Measurements from ENCODE around the gene VPS45.

DNA sequence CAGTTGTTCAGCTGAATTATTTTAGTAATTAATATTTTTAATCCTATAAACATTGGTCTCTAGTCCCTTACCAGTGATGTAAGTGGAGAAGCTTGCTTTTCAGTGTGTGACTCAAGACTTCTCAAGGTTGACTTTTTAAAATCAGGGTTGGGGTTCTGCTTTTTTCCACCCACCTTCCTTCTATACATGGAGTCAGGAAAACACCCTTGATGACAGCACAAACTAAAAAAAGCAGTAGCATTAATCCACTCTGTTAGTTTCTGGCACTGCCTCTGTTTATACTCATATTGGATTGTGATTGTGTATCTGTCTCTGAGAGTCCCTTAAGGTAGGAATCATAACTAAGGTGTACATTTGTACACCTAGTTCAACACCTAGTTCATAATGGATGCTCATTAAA, 73.9 kb downstream of the VPS45 start:
- TF ChIP-seq, protein P1, sequence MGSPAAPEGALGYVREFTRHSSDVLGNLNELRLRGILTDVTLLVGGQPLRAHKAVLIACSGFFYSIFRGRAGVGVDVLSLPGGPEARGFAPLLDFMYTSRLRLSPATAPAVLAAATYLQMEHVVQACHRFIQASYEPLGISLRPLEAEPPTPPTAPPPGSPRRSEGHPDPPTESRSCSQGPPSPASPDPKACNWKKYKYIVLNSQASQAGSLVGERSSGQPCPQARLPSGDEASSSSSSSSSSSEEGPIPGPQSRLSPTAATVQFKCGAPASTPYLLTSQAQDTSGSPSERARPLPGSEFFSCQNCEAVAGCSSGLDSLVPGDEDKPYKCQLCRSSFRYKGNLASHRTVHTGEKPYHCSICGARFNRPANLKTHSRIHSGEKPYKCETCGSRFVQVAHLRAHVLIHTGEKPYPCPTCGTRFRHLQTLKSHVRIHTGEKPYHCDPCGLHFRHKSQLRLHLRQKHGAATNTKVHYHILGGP (tag by site-specific recombination; IDR thresholded peaks at IDR 0.05), result no peak
- no peak for TF ChIP-seq ZNF146 (tag by site-specific recombination; IDR thresholded peaks at IDR 0.05)
- TF ChIP-seq, protein P2, sequence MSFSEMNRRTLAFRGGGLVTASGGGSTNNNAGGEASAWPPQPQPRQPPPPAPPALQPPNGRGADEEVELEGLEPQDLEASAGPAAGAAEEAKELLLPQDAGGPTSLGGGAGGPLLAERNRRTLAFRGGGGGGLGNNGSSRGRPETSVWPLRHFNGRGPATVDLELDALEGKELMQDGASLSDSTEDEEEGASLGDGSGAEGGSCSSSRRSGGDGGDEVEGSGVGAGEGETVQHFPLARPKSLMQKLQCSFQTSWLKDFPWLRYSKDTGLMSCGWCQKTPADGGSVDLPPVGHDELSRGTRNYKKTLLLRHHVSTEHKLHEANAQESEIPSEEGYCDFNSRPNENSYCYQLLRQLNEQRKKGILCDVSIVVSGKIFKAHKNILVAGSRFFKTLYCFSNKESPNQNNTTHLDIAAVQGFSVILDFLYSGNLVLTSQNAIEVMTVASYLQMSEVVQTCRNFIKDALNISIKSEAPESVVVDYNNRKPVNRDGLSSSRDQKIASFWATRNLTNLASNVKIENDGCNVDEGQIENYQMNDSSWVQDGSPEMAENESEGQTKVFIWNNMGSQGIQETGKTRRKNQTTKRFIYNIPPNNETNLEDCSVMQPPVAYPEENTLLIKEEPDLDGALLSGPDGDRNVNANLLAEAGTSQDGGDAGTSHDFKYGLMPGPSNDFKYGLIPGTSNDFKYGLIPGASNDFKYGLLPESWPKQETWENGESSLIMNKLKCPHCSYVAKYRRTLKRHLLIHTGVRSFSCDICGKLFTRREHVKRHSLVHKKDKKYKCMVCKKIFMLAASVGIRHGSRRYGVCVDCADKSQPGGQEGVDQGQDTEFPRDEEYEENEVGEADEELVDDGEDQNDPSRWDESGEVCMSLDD (tag by site-specific recombination; IDR thresholded peaks at IDR 0.05), result no peak
- TF ChIP-seq, protein P3, sequence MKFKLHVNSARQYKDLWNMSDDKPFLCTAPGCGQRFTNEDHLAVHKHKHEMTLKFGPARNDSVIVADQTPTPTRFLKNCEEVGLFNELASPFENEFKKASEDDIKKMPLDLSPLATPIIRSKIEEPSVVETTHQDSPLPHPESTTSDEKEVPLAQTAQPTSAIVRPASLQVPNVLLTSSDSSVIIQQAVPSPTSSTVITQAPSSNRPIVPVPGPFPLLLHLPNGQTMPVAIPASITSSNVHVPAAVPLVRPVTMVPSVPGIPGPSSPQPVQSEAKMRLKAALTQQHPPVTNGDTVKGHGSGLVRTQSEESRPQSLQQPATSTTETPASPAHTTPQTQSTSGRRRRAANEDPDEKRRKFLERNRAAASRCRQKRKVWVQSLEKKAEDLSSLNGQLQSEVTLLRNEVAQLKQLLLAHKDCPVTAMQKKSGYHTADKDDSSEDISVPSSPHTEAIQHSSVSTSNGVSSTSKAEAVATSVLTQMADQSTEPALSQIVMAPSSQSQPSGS (tag by site-specific recombination; IDR thresholded peaks at IDR 0.05; ENCODE audit: low read depth), result no peak
- TF ChIP-seq ZNF274 (IDR thresholded peaks at IDR 0.05; ENCODE audit: low read length), result no peak
- no peak for TF ChIP-seq ZNF274 (tag by site-specific recombination; IDR thresholded peaks at IDR 0.05; ENCODE audit: borderline replicate concordance)
- TF ChIP-seq GLI4 (tag by site-specific recombination; IDR thresholded peaks at IDR 0.05), result no peak
- TF ChIP-seq, protein P4, sequence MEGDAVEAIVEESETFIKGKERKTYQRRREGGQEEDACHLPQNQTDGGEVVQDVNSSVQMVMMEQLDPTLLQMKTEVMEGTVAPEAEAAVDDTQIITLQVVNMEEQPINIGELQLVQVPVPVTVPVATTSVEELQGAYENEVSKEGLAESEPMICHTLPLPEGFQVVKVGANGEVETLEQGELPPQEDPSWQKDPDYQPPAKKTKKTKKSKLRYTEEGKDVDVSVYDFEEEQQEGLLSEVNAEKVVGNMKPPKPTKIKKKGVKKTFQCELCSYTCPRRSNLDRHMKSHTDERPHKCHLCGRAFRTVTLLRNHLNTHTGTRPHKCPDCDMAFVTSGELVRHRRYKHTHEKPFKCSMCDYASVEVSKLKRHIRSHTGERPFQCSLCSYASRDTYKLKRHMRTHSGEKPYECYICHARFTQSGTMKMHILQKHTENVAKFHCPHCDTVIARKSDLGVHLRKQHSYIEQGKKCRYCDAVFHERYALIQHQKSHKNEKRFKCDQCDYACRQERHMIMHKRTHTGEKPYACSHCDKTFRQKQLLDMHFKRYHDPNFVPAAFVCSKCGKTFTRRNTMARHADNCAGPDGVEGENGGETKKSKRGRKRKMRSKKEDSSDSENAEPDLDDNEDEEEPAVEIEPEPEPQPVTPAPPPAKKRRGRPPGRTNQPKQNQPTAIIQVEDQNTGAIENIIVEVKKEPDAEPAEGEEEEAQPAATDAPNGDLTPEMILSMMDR (tag by site-specific recombination; IDR thresholded peaks at IDR 0.05), result no peak
- TF ChIP-seq RBAK (tag by site-specific recombination; IDR thresholded peaks at IDR 0.05), result no peak
- TF ChIP-seq, protein P5, sequence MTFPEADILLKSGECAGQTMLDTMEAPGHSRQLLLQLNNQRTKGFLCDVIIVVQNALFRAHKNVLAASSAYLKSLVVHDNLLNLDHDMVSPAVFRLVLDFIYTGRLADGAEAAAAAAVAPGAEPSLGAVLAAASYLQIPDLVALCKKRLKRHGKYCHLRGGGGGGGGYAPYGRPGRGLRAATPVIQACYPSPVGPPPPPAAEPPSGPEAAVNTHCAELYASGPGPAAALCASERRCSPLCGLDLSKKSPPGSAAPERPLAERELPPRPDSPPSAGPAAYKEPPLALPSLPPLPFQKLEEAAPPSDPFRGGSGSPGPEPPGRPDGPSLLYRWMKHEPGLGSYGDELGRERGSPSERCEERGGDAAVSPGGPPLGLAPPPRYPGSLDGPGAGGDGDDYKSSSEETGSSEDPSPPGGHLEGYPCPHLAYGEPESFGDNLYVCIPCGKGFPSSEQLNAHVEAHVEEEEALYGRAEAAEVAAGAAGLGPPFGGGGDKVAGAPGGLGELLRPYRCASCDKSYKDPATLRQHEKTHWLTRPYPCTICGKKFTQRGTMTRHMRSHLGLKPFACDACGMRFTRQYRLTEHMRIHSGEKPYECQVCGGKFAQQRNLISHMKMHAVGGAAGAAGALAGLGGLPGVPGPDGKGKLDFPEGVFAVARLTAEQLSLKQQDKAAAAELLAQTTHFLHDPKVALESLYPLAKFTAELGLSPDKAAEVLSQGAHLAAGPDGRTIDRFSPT (tag by site-specific recombination; IDR thresholded peaks at IDR 0.05), result no peak
- no peak for TF ChIP-seq ZNF768 (tag by site-specific recombination; IDR thresholded peaks at IDR 0.05)
- TF ChIP-seq KLF16 (tag by site-specific recombination; IDR thresholded peaks at IDR 0.05), result no peak
